OCI-M2 (cell line): ENCODE measurements around the gene AVL9.
"Not testable (repeated sequence)": the region's sequence is repeated elsewhere in the genome, so short reads cannot be mapped to it uniquely, and the experiment has no call there.

ENCODE experiments used
- DNase-seq: peaks from one replicate; lab custom pipeline; 2025; ENCODE audit not compliant: unreplicated experiment; lab: John Stamatoyannopoulos, UW

Gene AVL9

GRCh38 chr7:32586291-32587221 is 91.3 kb downstream of the AVL9 start:
- no peak for DNase-seq

GRCh38 chr7:32587411-32587948 is 92.2 kb downstream of the AVL9 start:
- no peak for DNase-seq

GRCh38 chr7:32588657-32589056 is 93.4 kb downstream of the AVL9 start:
- DNase-seq = no peak

DNA sequence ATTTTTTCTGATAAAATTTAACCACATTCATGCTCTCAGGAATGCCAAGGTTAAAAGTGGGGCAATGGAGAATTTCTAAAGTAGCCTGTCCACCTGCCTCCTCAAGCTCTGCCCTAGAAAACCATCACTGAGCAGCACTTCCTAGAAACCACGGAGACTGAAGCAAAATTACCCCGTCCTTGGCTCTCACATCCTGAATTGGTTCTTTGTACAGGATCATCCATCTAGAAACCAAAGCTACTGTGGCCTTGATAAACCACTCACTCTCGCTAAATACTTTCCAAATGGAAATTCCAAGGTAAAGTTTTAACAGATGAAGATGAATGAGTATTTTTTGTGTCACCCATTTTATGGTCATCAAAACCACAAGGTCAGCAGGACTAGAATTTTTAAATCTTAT is 96.6 kb downstream of the AVL9 start:
- no peak for DNase-seq

- DNase-seq = no peak
Observed at GRCh38 chr7:32592701-32593100, 97.4 kb downstream of the AVL9 start.

DNA sequence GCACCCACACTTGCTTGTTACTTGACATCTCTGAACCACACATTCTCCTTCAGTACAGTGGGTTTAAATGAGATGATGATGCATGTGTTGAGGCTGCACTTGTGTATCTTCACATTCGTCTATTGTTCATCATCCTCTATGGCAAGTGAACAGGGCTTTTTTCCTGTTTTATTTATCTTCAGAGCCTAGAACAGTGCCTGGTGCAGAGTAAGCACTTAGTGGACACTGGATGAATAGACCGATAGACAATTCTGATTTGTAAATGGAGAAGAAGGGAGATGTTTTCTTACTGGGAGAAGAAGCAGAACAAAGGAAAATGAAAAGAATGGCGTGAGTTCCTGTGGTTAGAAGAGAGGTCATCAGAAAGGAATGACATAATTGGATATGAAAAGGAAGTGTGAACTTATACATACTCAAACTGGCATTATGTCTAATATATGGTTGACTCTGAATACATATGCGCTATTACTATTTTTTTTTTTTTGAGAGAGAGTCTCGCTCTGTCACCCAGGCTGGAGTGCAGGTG is 99.7 kb downstream of the AVL9 start:
- no peak for DNase-seq

DNA sequence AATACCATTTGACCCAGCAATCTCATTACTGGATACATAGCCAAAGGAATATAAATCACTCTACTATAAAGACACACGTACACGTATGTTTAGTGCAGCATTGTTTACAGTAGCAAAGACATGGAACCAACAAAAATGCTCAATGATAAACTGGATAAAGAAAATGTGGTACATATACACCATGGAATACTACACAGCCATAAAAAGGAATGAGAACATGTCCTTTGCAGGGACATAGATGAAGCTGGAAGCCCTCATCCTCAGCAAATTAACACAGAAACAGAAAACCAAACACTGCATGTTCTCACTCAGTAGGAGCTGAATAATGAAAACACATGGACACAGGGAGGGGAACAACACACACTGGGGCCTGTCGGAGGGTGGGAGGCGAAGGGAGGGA is 105.9 kb downstream of the AVL9 start:
- DNase-seq = not testable (repeated sequence)

GRCh38 chr7:32602470-32602869 is 107.2 kb downstream of the AVL9 start:
- no peak for DNase-seq

- DNase-seq = not testable (repeated sequence)
Observed at GRCh38 chr7:32603492-32603891, 108.2 kb downstream of the AVL9 start.

DNA sequence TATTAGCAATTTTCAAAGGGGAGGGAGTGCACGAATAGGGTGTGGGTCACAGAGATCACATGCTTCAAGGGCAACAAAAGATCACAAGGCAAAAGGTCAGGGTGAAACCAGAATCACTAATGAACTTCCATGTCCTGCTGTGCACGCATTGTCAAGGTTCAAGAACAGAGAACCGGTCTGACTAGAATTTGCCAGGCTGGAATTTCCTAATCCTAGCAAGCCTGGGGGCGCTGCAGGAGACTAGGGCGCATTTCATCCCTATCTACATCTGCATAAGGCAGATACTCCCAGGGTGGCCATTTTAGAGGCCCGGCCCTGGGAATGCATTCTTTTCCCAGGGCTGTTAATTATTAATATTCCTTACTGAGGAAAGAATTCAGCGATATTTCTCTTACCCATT is 108.8 kb downstream of the AVL9 start:
- DNase-seq = not testable (repeated sequence)

DNA sequence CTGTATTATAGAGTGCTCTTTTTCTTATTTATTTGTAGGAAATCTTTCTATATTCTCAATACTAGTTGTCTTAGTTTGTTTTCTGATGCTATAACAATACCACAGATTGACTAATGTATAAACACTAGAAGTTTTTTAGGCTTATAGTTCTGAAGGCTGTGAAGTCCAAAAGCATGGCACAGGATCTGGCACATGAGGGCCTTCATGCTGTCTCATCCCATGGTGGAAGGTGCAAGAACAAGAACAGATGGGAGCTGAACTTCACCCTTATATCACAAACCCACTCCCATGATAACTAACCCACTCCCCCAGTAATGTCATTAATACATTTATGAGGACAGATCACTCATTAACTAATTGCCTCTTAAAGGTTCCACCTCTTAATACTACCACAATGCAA is 109.7 kb downstream of the AVL9 start:
- no peak for DNase-seq

DNA sequence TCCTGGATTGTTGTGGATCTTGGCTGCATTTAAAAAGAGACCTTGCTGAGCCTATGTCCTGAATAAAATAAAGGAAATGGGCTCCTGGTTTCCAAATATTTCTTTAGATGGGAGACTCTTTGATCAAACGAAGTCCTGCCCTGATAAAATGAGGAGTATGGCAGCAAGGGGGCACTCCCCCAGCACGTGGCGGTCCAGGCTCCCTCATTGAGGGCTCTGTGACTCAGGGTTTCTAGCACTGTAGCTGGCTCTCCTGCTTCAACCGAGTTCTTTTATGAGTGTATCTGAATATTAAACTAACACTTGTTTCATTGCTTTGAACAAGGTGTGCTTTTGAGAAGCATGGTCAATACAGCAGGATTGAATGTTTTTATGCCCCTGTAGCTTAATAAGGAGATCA is 114.2 kb downstream of the AVL9 start:
- DNase-seq = no peak

DNA sequence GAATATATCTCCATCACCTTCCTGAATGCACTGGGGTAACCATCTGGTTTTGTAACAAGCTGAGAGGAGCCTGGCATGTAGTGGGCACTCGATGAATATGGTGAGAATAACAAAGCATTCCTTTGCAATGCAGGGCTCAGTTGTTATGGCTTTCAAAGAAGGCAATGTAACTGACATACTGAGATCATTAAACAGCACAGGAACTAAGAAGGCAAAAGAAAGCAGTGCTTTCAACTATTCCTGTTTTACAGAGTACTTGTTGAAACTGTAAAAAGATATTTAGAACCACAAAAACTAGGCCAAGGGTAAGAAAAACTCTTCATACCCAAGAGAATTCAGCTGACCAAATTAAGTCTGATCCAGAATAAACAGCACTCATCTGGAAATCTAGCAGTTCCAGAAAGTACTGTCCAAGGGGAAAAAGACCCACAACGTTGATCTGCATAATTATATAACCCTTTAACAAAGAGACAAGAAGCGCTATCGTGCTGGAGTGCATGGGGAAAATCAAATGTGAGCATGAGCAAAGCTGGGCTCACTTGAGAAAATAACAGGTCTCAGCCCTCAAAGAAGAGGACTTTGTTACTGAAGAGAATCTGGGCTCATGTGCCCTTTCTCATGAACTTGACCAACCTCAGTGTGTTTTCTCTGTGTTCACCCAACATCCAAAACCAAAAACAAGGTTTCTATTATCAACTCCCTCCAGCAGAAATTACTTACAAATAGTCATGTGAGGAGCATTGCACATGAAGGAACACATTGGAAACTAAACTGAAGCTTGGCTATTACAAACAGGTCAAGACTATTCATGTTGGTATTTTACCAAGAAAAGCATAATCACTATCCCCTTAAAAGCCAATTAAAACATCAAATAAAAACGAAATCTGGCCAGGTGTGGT is 116.2 kb downstream of the AVL9 start:
- DNase-seq = no peak

DNA sequence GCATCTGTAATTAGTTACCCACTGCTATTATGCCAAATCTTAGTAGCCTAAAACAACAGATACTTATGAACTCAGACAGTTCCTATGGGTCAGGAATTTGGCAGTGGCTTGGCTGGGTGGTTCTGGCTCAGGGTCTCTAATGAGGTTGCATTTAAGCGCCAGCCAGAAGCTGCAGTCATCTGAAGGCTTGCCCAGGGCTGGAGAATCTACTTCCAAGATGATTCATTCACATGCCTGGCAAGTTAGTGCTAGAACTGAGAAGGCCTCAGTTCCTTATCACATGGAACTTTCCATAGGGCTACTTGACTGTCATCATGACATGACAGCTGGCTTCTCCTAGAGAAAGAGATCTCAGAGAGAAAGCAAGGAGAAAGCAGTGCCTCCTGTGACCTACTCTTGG is 121.3 kb downstream of the AVL9 start:
- DNase-seq = no peak

DNA sequence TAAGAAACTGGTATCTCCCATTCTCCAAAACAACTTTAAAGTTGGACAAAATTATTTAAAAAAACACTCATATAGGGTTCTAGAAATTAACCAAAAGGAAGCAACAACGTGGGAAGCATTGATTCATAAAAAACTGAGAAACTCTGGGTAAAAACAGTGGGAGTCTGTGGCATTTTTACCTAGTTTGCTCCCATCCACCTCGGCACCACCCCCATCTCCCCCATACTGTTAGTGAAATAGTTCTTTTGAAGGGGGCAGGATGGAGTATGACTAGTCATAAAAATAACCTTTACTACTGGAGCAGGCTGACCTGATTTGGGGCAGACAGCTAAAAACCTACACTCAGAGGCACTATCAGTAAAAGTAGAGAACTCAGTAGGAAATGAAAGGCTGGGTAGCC is 123.2 kb downstream of the AVL9 start:
- no peak for DNase-seq

GRCh38 chr7:32618987-32619386 is 123.7 kb downstream of the AVL9 start:
- DNase-seq = no peak

DNA sequence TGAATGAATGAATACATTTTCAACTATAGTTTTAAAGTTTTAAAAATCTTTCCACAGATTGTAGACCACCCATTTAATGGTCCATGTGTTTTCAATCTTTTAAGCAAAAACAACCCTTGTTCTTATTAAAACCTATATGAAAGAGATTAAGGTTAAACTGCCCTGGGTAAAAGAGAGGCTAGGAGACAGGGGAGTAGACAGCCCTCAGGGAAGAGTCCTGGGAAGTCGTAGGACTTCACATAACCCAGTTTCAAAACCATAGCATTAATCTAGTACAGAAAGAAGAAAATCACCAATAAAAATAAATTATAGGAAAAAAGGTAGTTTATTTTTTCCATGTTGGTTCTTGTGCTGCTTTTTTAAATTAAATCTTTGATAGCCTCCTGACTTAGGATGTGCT is 124.1 kb downstream of the AVL9 start:
- not testable (repeated sequence) for DNase-seq

GRCh38 chr7:32631021-32631420 is 135.7 kb downstream of the AVL9 start:
- DNase-seq = no peak

- not testable (repeated sequence) for DNase-seq
Observed at GRCh38 chr7:32631590-32632497, 136.6 kb downstream of the AVL9 start.

DNA sequence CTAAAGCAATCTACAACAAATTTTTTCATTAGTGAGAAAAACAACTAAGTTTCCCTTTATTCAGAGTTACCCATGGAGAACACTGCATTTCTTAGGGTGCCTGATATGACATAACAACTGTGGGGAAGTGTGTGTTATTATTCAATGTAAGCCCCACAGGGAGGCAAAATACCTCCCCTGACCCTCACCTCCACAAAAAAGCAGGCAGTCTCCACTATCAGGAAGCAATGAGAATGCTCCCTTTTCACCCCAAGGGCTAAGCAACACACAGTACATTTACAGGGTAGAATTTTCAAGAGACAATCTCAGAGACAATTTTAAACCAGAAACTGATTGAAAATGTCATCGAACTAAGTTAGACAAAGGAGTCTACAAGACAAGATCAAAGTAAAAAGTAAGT is 138.2 kb downstream of the AVL9 start:
- not testable (repeated sequence) for DNase-seq
